GM21360 (cell line): ENCODE results near the gene EIF5B.

Source experiments
- ATAC-seq: cut with Tn5 transposase; IDR thresholded peaks from one replicate; pipeline ENCODE4 v1.9.1; 2021; ENCODE audit warnings: mild to moderate bottlenecking, moderate library complexity; ENCODE audit not compliant: unreplicated experiment

EIF5B gene

GRCh38 chr2:99404797-99405669 is 67.8 kb downstream of the EIF5B start:
- ATAC-seq, result no peak

- ATAC-seq, result no peak
These were observed 68.9 kb downstream of the EIF5B start for GRCh38 chr2:99406137-99406536.

- ATAC-seq, result no peak
These were observed 73.1 kb downstream of the EIF5B start for GRCh38 chr2:99410276-99410675.

GRCh38 chr2:99414566-99414965 is 77.4 kb downstream of the EIF5B start:
- no peak for ATAC-seq

GRCh38 chr2:99417396-99417795 is 80.2 kb downstream of the EIF5B start:
- ATAC-seq, result no peak

- no peak for ATAC-seq
These were observed 82.8 kb downstream of the EIF5B start for GRCh38 chr2:99420031-99420430.

- ATAC-seq, result no peak
These were observed 83.6 kb downstream of the EIF5B start for GRCh38 chr2:99420751-99421299.

- no peak for ATAC-seq
These were observed 84.3 kb downstream of the EIF5B start for GRCh38 chr2:99421469-99421868.

- no peak for ATAC-seq
These were observed 85.4 kb downstream of the EIF5B start for GRCh38 chr2:99422599-99422998.

GRCh38 chr2:99424371-99424770 is 87.2 kb downstream of the EIF5B start:
- no peak for ATAC-seq

GRCh38 chr2:99425022-99425421 is 87.8 kb downstream of the EIF5B start:
- ATAC-seq, result no peak

- ATAC-seq, result no peak
These were observed 93.6 kb downstream of the EIF5B start for GRCh38 chr2:99430614-99431291.

GRCh38 chr2:99431587-99432275 is 94.5 kb downstream of the EIF5B start:
- no peak for ATAC-seq

GRCh38 chr2:99433340-99433739 is 96.2 kb downstream of the EIF5B start:
- no peak for ATAC-seq

- no peak for ATAC-seq
These were observed 99.7 kb downstream of the EIF5B start for GRCh38 chr2:99436874-99437273.

- no peak for ATAC-seq
These were observed 102.8 kb downstream of the EIF5B start for GRCh38 chr2:99439971-99440505.

- ATAC-seq, result no peak
These were observed 105.6 kb downstream of the EIF5B start for GRCh38 chr2:99442837-99443236.

GRCh38 chr2:99444222-99444621 is 107.0 kb downstream of the EIF5B start:
- no peak for ATAC-seq

GRCh38 chr2:99445065-99445464 is 107.9 kb downstream of the EIF5B start:
- no peak for ATAC-seq

- no peak for ATAC-seq
These were observed 111.4 kb downstream of the EIF5B start for GRCh38 chr2:99448556-99448955.

- ATAC-seq, result no peak
These were observed 113.0 kb downstream of the EIF5B start for GRCh38 chr2:99450199-99450598.
